ENCODE measurements around the gene PI4K2A. TPM values are rescaled to one million over a fixed set of nuclear protein-coding genes. Genes with fewer than 3 reads are reported as not detected.

Gene PI4K2A
- total RNA-seq, 2 donors from 2014 or later: 12.3 to 26.2 TPM

DNA sequence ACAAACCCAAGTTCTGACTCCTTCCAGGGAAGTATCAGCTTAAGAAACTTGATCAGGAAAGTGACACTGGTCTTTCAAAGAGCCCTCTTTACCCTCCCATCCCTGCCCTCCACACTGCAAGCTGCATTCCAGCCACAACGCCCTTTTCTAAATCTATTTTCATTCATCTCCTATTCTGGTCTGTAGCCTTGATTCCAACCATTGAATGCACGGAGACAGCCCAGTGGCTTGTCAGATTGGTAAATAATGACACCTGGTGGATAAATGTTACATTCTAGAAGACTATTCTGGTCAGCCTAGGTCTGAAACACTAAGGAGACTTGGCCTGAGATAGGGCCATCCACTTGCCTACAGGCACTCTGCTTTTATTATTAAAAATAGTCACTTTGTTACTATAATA, 28.1 kb upstream of the PI4K2A start:
- Histone ChIP-seq H3K9me3 (no peaks in the 10 kb centered on the region), H3K4me3 (no peak overlapping the region), H3K27ac (no peak overlapping the region), H3K36me3 (no peaks in the 10 kb centered on the region), H3K27me3 (replicated peaks; ENCODE audit: insufficient read depth) (no peaks in the 10 kb centered on the region), H3K4me1 (replicated peaks) (no peaks in the 10 kb centered on the region)
- DNase-seq (ENCODE audit: low spot score): peak; percentile 13
- peak in 3 of 4 experiments; percentile 33 to 68 (median 65) for TF ChIP-seq CTCF (IDR thresholded peaks at IDR 0.05)
- TF ChIP-seq POLR2A (IDR thresholded peaks at IDR 0.05): no peak
- TF ChIP-seq POLR2AphosphoS5 (IDR thresholded peaks at IDR 0.05): peak; percentile 55
- intact Hi-C loops (cut with DNase I): loop anchor here (2.0 to 5.0 kb wide), 2 partner anchors 40 to 150 kb away; partner anchors contain the start of gene ANKRD2
- 21% methylated on average over 2 of the region's 2 CpGs for WGBS

DNA sequence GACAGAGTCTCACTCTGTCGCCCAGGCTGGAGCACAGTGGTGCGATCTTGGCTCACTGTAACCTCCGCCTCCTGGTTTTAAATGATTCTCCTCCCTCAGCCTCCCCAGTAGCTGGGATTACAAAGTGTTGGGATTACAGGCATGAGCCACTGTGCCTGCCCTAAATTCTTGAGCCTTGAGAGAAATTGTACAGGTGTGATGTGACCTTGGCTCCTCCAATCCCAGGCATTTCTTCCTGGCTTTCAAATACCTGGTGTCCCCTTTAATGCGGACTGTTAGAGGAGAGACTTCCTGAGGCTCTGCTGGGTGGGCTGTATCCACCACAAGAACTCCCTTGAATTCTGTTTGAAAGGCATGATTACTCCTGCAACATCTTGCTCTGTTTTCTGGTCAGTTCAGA, 22.2 kb upstream of the PI4K2A start:
- no peaks in the 10 kb centered on the region for H3K27me3 ChIP-seq (replicated peaks; ENCODE audit: insufficient read depth)
- H3K36me3 ChIP-seq: no peaks in the 10 kb centered on the region
- no peak overlapping the region for H3K27ac ChIP-seq
- WGBS: 96% methylated on average over 4 of the region's 4 CpGs
- TF ChIP-seq CTCF (IDR thresholded peaks at IDR 0.05) (no peak), POLR2A (IDR thresholded peaks at IDR 0.05) (no peak), POLR2AphosphoS5 (IDR thresholded peaks at IDR 0.05) (no peak)
- DNase-seq (ENCODE audit: low spot score): no peak
- H3K4me3 ChIP-seq: no peak overlapping the region
- intact Hi-C loops (cut with DNase I): no loop called here
- no peaks in the 10 kb centered on the region for H3K9me3 ChIP-seq
- H3K4me1 ChIP-seq (replicated peaks): no peaks in the 10 kb centered on the region

- intact Hi-C loops (cut with DNase I): no loop called here
- no peaks in the 10 kb centered on the region for H3K27me3 ChIP-seq (replicated peaks; ENCODE audit: insufficient read depth)
- no peak for DNase-seq (ENCODE audit: low spot score)
- TF ChIP-seq POLR2A (IDR thresholded peaks at IDR 0.05) (no peak), CTCF (IDR thresholded peaks at IDR 0.05) (no peak), POLR2AphosphoS5 (IDR thresholded peaks at IDR 0.05) (no peak)
- no peak overlapping the region for H3K27ac ChIP-seq
- no peaks in the 10 kb centered on the region for H3K9me3 ChIP-seq
- no peaks in the 10 kb centered on the region for H3K36me3 ChIP-seq
- WGBS: 96% methylated on average over 4 of the region's 4 CpGs
- no peaks in the 10 kb centered on the region for H3K4me1 ChIP-seq (replicated peaks)
- no peak overlapping the region for H3K4me3 ChIP-seq
Observed at GRCh38 chr10:97618733-97619132, 21.7 kb upstream of the PI4K2A start.

DNA sequence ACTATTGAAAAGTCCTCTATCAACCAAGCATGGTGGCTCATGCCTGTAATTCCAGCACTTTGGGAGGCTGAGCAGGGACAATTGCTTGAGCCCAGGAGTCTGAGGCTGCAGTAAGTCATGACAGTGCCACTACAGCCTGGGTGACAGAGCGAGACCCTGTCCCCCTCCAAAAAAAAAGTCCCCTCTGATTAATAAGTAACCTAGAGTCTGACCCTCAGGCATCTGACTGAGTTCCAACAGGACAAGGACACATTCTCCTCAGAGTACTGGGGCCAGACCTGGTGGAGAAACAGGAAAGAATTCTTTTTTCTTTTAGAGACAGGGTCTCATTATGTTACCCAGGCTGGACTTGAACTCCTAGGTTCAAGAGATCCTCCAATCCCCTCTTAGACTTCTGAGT, 17.2 kb upstream of the PI4K2A start:
- Histone ChIP-seq H3K27ac (no peak overlapping the region), H3K27me3 (replicated peaks; ENCODE audit: insufficient read depth) (no peaks in the 10 kb centered on the region), H3K36me3 (no peaks in the 10 kb centered on the region), H3K4me1 (replicated peaks) (no peaks in the 10 kb centered on the region), H3K9me3 (no peaks in the 10 kb centered on the region), H3K4me3 (no peak overlapping the region)
- WGBS: 81% methylated on average over 1 of the region's 1 CpG
- intact Hi-C loops (cut with DNase I): no loop called here
- TF ChIP-seq POLR2AphosphoS5 (IDR thresholded peaks at IDR 0.05): no peak
- no peak for TF ChIP-seq CTCF (IDR thresholded peaks at IDR 0.05)
- no peak for TF ChIP-seq POLR2A (IDR thresholded peaks at IDR 0.05)
- no peak for DNase-seq (ENCODE audit: low spot score)

DNA sequence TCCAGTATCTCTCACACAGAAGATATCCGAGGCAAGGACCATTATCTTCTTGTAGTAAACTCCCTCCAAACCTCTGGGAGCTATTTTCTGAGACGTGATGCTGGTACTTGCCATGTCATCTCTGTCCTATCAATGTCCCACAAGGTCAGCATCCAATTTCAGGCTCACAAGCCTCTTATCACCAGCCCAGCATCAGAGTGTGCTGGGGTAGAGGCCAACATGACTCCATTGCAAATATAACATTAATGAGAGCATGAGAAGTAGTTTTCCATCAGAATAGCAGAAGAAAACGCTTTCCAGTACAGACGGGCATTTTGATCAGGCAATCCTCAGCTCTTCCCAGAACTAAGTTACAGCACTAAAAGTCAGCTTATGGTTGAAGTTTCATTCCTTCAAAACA, 12.7 kb upstream of the PI4K2A start:
- Histone ChIP-seq H3K36me3 (no peaks in the 10 kb centered on the region), H3K4me1 (replicated peaks) (no peaks in the 10 kb centered on the region), H3K27ac (no peak overlapping the region), H3K27me3 (replicated peaks; ENCODE audit: insufficient read depth) (no peaks in the 10 kb centered on the region), H3K4me3 (no peak overlapping the region), H3K9me3 (no peaks in the 10 kb centered on the region)
- no peak for DNase-seq (ENCODE audit: low spot score)
- TF ChIP-seq CTCF (IDR thresholded peaks at IDR 0.05) (no peak), POLR2A (IDR thresholded peaks at IDR 0.05) (no peak), POLR2AphosphoS5 (IDR thresholded peaks at IDR 0.05) (no peak)
- intact Hi-C loops (cut with DNase I): no loop called here
- WGBS: 67% methylated on average over 4 of the region's 4 CpGs

All from prostate gland (tissue), 2 donors.